Mucosa of rectum (tissue), 2 donors: ENCODE results near the gene INTS11.
"Not testable (repeated sequence)": the region's sequence is repeated elsewhere in the genome, so short reads cannot be mapped to it uniquely, and the experiment has no call there.

ENCODE experiments used
- H3K27ac ChIP-seq, 2 donors: one replicate each; pipeline ENCODE4 v1.7.0; 2013; ENCODE audit warnings: inconsistent platforms in 2 of 2, low read depth in 2 of 2, low read length in 2 of 2
- H3K27me3 ChIP-seq, 2 donors: one replicate each; pipeline ENCODE4 v1.7.0; 2013; ENCODE audit warnings: low read length in 2 of 2; ENCODE audit not compliant: control insufficient read depth in 2 of 2, insufficient read depth in 2 of 2
- H3K36me3 ChIP-seq, 2 donors: one replicate each; pipeline ENCODE4 v1.7.0; 2013; ENCODE audit warnings: low read length in 2 of 2; ENCODE audit not compliant: control insufficient read depth in 2 of 2, insufficient read depth in 2 of 2
- H3K4me1 ChIP-seq, 2 donors: one replicate each; pipeline ENCODE4 v1.7.0; 2013; ENCODE audit warnings: low read length in 2 of 2, mild to moderate bottlenecking in 1 of 2; ENCODE audit not compliant: control insufficient read depth in 2 of 2, insufficient read depth in 2 of 2
- H3K4me3 ChIP-seq, 2 donors: one replicate each; pipeline ENCODE4 v1.7.0; 2013; ENCODE audit warnings: low read length in 2 of 2
- H3K9ac ChIP-seq, 2 donors: one replicate each; pipeline ENCODE4 v1.7.0; 2013; ENCODE audit warnings: low read length in 2 of 2, low read depth in 1 of 2, mild to moderate bottlenecking in 1 of 2
- H3K9me3 ChIP-seq, 2 donors: one replicate each; pipeline ENCODE4 v1.7.0; 2013; ENCODE audit warnings: low read length in 2 of 2; ENCODE audit not compliant: control insufficient read depth in 2 of 2
- donor health status: healthy.
- donor health status: Normal muscosa, but diverticular disease.

Gene INTS11

GRCh38 chr1:1320666-1321448, 3.6 kb downstream of the INTS11 start:
- H3K9ac ChIP-seq: no peak overlapping the region
- H3K4me1 ChIP-seq: peaks cover 12 to 24% of the 10 kb centered on the region in 2 donors
- peaks cover 2 to 19% of the 10 kb centered on the region in 2 donors for H3K36me3 ChIP-seq
- H3K9me3 ChIP-seq: no peaks in the 10 kb centered on the region
- no peak overlapping the region for H3K27ac ChIP-seq
- H3K4me3 ChIP-seq: no peak overlapping the region
- H3K27me3 ChIP-seq: no peaks in the 10 kb centered on the region

- H3K4me3 ChIP-seq: no peak overlapping the region
- peaks cover 8 to 24% of the 10 kb centered on the region in 2 donors for H3K36me3 ChIP-seq
- H3K4me1 ChIP-seq: peaks cover 5 to 16% of the 10 kb centered on the region in 2 donors
- no peaks in the 10 kb centered on the region for H3K27me3 ChIP-seq
- no peak overlapping the region for H3K27ac ChIP-seq
- H3K9me3 ChIP-seq: no peaks in the 10 kb centered on the region
- no peak overlapping the region for H3K9ac ChIP-seq
These were observed 4.9 kb downstream of the INTS11 start for GRCh38 chr1:1319646-1319941.

GRCh38 chr1:1318777-1319645, 5.4 kb downstream of the INTS11 start:
- Histone ChIP-seq H3K27me3 (no peaks in the 10 kb centered on the region), H3K27ac (no peak overlapping the region), H3K36me3 (peaks cover 14 to 30% of the 10 kb centered on the region in 2 donors), H3K9ac (no peak overlapping the region), H3K9me3 (no peaks in the 10 kb centered on the region), H3K4me3 (no peak overlapping the region), H3K4me1 (peaks cover 5 to 16% of the 10 kb centered on the region in 2 donors)

DNA sequence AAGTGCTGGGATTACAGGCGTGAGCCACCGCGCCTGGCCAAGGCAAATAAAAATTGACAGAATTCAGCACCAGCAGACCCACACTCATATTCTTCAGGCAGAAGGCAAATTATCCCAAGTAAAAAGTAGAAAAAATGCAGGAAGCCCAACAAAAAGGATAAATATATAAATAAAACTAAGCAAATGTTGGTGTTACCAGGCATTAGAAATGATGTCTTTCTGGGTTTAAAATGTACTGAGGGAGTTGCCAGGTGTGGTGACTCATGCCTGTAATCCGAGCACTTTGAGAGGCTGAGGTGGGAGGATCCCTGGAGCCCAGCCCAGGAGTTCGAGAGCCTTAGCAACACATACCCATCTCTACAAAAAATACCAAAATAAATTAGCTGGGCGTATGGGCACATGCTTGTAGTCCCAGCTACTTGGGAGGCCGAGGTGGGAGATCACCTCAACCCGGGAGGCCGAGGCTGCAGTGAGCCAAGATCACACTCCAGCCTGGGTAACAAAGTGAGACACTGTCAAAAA, 6.3 kb downstream of the INTS11 start:
- Histone ChIP-seq H3K27ac (no peak overlapping the region), H3K9me3 (no peaks in the 10 kb centered on the region), H3K4me3 (no peak overlapping the region), H3K4me1 (peaks cover 2 to 11% of the 10 kb centered on the region in 2 donors), H3K36me3 (peaks cover 22 to 38% of the 10 kb centered on the region in 2 donors), H3K9ac (no peak overlapping the region), H3K27me3 (no peaks in the 10 kb centered on the region)

DNA sequence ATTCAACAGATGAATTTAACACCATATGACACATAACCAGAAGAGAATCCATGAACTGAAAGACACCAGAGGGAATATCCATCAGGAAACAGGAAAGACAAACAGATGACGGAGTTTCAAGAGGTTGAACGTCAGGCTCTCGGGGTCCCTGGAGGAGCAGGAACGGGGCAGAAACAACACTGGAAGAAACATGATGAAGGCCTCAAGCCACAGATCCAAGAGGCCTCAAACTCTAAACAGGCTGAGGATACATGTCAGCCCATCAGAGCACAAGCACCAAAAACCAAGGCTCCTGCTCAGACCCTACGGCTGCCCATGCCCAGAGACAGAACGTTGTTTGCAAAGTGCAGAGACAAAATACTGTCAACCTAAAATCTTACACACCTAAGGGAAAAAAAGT, 7.0 kb downstream of the INTS11 start:
- no peak overlapping the region for H3K9ac ChIP-seq
- no peaks in the 10 kb centered on the region for H3K27me3 ChIP-seq
- no peak overlapping the region for H3K27ac ChIP-seq
- no peaks in the 10 kb centered on the region for H3K9me3 ChIP-seq
- H3K4me3 ChIP-seq: no peak overlapping the region
- H3K36me3 ChIP-seq: peaks cover 29 to 44% of the 10 kb centered on the region in 2 donors
- H3K4me1 ChIP-seq: peaks cover 2 to 5% of the 10 kb centered on the region in 2 donors

GRCh38 chr1:1316199-1316598, 8.3 kb downstream of the INTS11 start:
- H3K27ac ChIP-seq, H3K27me3 ChIP-seq, H3K4me3 ChIP-seq, H3K9me3 ChIP-seq, H3K4me1 ChIP-seq, H3K9ac ChIP-seq: not testable (repeated sequence)
- peaks cover 34 to 53% of the 10 kb centered on the region in 2 donors for H3K36me3 ChIP-seq

DNA sequence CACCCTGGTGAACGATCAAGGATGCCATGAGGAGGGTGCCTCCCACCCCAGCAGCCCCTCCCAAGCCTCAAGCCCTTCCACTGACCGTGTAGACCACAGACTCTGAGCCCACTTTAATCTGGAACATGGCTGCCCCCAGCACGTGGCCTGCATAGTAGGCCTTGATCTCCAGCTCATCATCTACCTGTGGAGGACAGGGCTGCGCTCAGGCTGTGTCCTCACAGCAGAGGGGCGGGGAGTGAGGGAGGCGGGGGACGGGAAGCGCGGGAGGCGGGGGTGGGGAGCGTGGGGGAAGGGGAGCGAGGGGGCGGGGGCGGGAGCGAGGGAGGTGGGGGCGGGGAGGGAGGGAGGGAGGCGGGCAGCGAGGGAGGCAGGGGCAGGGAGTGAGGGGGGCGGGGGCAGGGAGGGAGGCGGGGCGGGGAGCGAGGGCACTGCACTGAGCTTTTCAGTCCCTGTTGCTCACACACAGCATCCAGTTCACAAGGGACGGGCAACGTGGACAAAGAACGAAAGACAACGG, 9.0 kb downstream of the INTS11 start:
- H3K4me3 ChIP-seq: no peak overlapping the region
- H3K36me3 ChIP-seq: peaks cover 36 to 57% of the 10 kb centered on the region in 2 donors
- H3K4me1 ChIP-seq: peaks cover 0 to 5% of the 10 kb centered on the region in 2 donors
- no peaks in the 10 kb centered on the region for H3K9me3 ChIP-seq
- no peaks in the 10 kb centered on the region for H3K27me3 ChIP-seq
- no peak overlapping the region for H3K9ac ChIP-seq
- no peak overlapping the region for H3K27ac ChIP-seq

- H3K9me3 ChIP-seq: no peaks in the 10 kb centered on the region
- no peak overlapping the region for H3K4me3 ChIP-seq
- H3K4me1 ChIP-seq: peaks cover 0 to 5% of the 10 kb centered on the region in 2 donors
- H3K27ac ChIP-seq: no peak overlapping the region
- H3K27me3 ChIP-seq: no peaks in the 10 kb centered on the region
- H3K36me3 ChIP-seq: peaks cover 38 to 56% of the 10 kb centered on the region in 2 donors
- H3K9ac ChIP-seq: no peak overlapping the region
These were observed 9.7 kb downstream of the INTS11 start for GRCh38 chr1:1314678-1315335.

- peaks cover 36 to 51% of the 10 kb centered on the region in 2 donors for H3K36me3 ChIP-seq
- H3K9me3 ChIP-seq: no peaks in the 10 kb centered on the region
- H3K4me1 ChIP-seq: peaks cover 6 to 11% of the 10 kb centered on the region in 2 donors
- H3K27ac ChIP-seq: no peak overlapping the region
- H3K9ac ChIP-seq: no peak overlapping the region
- H3K4me3 ChIP-seq: no peak overlapping the region
- H3K27me3 ChIP-seq: no peaks in the 10 kb centered on the region
These were observed 10.2 kb downstream of the INTS11 start for GRCh38 chr1:1314237-1314586.
